ENCODE measurements around the gene TADA3. TPM values are rescaled to one million over a fixed set of nuclear protein-coding genes. Genes with fewer than 3 reads are reported as not detected.
A peak's percentile ranks its signal among the peaks of the same experiment; 100 is the strongest.

The TADA3 gene
- total and polyA plus RNA-seq, 9 of the 15 experiments (the other 6 are each of a cell fraction or from before 2014, with no cell fraction given), result 4.1 to 110 (median 74.8) TPM

- TF ChIP-seq UBTF (IDR thresholded peaks at IDR 0.05; ENCODE audit: borderline replicate concordance in 1 of 2, low read depth in 2 of 2, low read length in 2 of 2) (peak; percentile 53 to 94; a peak in 2 of 4 replicates), HNRNPK (IDR thresholded peaks at IDR 0.05; ENCODE audit: low read depth, low read length, poor library complexity, severe bottlenecking) (no peak), ZNF445 (CRISPR knock-in tag; IDR thresholded peaks at IDR 0.05; ENCODE audit: low read depth) (no peak), CLOCK (CRISPR knock-in tag; IDR thresholded peaks at IDR 0.05; ENCODE audit: borderline replicate concordance) (no peak), ESRRA (IDR thresholded peaks at IDR 0.05; ENCODE audit: borderline replicate concordance, low read depth) (peak; percentile 86; the same call in 1 of the 2 replicates), SIN3A (IDR thresholded peaks at IDR 0.05; ENCODE audit: borderline replicate concordance in 2 of 2, control insufficient read depth in 1 of 2, low read depth in 2 of 2, low read length in 2 of 2) (peak; percentile 79 to 92; a peak in 3 of 4 replicates), ETV6 (IDR thresholded peaks at IDR 0.05; ENCODE audit: borderline replicate concordance in 1 of 2, low read depth in 2 of 2, low read length in 1 of 2) (no peak; a peak in 1 of 4 replicates), ETV6 (CRISPR knock-in tag; IDR thresholded peaks at IDR 0.05; ENCODE audit: borderline replicate concordance) (no peak), ZNF282 (CRISPR knock-in tag; IDR thresholded peaks at IDR 0.05) (no peak), ZNF217 (CRISPR knock-in tag; IDR thresholded peaks at IDR 0.05) (no peak), TBP (optimal IDR thresholded peaks at IDR 0.05; ENCODE audit: low read depth, low read length) (no peak), RAD21 (CRISPR knock-in tag; conservative IDR thresholded peaks at IDR 0.05 in 1 of 2, IDR thresholded peaks at IDR 0.05 in 1 of 2) (peak in 1 of 2 experiments; percentile 8; a peak in 1 of 4 replicates), ATF7 (IDR thresholded peaks at IDR 0.05) (peak; percentile 92), ZNF121 (CRISPR knock-in tag; conservative IDR thresholded peaks at IDR 0.05) (no peak), DIDO1 (tag; IDR thresholded peaks at IDR 0.05; ENCODE audit: low read depth) (no peak), NR3C1 (CRISPR knock-in tag; IDR thresholded peaks at IDR 0.05) (no peak)
- TF ChIP-seq, protein P1, sequence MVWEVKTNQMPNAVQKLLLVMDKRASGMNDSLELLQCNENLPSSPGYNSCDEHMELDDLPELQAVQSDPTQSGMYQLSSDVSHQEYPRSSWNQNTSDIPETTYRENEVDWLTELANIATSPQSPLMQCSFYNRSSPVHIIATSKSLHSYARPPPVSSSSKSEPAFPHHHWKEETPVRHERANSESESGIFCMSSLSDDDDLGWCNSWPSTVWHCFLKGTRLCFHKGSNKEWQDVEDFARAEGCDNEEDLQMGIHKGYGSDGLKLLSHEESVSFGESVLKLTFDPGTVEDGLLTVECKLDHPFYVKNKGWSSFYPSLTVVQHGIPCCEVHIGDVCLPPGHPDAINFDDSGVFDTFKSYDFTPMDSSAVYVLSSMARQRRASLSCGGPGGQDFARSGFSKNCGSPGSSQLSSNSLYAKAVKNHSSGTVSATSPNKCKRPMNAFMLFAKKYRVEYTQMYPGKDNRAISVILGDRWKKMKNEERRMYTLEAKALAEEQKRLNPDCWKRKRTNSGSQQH (CRISPR knock-in tag; IDR thresholded peaks at IDR 0.05), result 0 out of 2 replicates have a peak, but pooled peaks have one; percentile 47
- TF ChIP-seq, protein P2, sequence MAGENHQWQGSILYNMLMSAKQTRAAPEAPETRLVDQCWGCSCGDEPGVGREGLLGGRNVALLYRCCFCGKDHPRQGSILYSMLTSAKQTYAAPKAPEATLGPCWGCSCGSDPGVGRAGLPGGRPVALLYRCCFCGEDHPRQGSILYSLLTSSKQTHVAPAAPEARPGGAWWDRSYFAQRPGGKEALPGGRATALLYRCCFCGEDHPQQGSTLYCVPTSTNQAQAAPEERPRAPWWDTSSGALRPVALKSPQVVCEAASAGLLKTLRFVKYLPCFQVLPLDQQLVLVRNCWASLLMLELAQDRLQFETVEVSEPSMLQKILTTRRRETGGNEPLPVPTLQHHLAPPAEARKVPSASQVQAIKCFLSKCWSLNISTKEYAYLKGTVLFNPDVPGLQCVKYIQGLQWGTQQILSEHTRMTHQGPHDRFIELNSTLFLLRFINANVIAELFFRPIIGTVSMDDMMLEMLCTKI (IDR thresholded peaks at IDR 0.05; ENCODE audit: partially characterized antibody), result no peak
Measured at GRCh38 chr3:9749645-9750555, 42.4 kb downstream of the TADA3 start, which contains the start of gene OGG1 (continued).

Data from K562 (cell line).